H7 (cell line): ENCODE results near the gene AGPAT4. TPM values are rescaled to one million over a fixed set of nuclear protein-coding genes. Genes with fewer than 3 reads are reported as not detected.
A peak's percentile ranks its signal among the peaks of the same experiment; 100 is the strongest.

Source experiments
- DNase-seq: peaks from one replicate; pipeline ENCODE4 v3.0.0; 2012
- H3K27me3 ChIP-seq: 2 replicates; pipeline ENCODE4 v1.6.0; 2011; ENCODE audit warnings: mild to moderate bottlenecking, low read length; ENCODE audit not compliant: control insufficient read depth, insufficient read depth
- H3K36me3 ChIP-seq: replicated peaks from 2 replicates; pipeline ENCODE4 v1.5.1; 2011; ENCODE audit warnings: low read length; ENCODE audit not compliant: control insufficient read depth, insufficient read depth
- H3K4me3 ChIP-seq: 2 replicates; pipeline ENCODE4 v1.5.1; 2011; ENCODE audit warnings: low read depth, mild to moderate bottlenecking, control low read depth, low read length, moderate library complexity; ENCODE audit not compliant: insufficient read depth
- total RNA-seq: library from RNA; depleted of rRNA; stranded (reverse); fragments of >200 nt; shearing (Covaris generic); gene quantifications from 2 replicates; pipeline ENCODE4 v1.2.3, GENCODE V29; 2014

The AGPAT4 gene
- total RNA-seq, 1 experiment from 2014 or later = 10.4 TPM

DNA sequence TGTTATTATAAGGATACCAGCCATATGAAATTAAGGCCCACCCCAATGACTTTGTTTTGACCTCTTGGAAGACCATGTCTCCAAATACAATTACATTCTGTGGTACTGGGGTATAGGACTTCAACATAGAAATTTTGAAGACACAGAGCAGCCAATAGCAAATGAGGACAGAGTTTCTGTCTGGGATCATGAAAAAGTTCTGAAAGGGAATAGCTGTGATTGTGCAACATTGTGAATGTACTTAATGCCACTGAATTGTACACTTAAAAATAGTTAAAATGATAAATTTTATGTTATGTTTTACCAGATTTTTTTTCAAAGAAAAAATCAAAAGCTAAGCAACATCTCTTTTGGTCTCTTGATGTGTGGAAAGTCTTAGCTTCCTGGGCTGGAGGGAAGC, 27.0 kb upstream of the AGPAT4 start:
- Histone ChIP-seq H3K4me3 (no peak overlapping the region), H3K27me3 (no peaks in the 10 kb centered on the region), H3K36me3 (no peaks in the 10 kb centered on the region)
- DNase-seq = no peak

DNA sequence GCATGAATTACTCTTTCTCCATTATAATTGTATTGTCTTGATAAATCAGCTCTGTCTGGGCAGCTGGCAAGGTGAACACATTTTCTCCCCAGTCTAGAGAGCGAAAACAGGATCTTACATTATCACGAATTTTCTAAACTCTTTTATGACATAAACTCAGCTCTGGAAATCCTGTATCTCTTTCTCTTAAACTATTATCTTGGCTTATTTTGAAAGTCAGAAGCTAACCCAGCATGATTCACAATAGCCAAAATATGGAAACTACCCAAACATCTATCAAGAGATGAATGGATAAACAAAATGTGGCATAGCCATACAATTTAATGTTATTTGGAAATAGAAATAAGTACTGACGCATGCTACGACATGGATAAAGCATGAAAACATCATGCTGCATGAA, 25.9 kb upstream of the AGPAT4 start:
- Histone ChIP-seq H3K4me3 (no peak overlapping the region), H3K27me3 (no peaks in the 10 kb centered on the region), H3K36me3 (no peaks in the 10 kb centered on the region)
- no peak for DNase-seq

DNA sequence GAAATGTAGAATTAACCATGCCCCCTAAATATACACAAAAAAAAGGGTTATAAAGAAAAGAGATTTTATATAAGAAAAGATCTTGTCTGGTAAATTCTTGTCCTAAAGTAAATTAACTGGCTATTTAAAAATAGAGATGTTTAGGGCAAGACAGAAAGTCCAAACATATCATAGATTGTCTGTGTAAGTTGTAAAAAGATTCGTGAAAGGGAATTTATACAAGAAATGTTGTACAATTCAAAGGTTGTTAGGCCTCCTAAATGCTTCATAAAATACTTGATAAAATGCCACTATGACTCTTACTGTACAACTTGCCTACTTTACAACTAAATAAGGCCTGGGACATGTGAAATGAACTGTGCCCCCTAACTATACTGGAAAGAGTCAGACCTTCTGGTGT, 21.9 kb upstream of the AGPAT4 start:
- H3K4me3 ChIP-seq = no peak overlapping the region
- H3K36me3 ChIP-seq = no peaks in the 10 kb centered on the region
- DNase-seq = no peak
- no peaks in the 10 kb centered on the region for H3K27me3 ChIP-seq

DNA sequence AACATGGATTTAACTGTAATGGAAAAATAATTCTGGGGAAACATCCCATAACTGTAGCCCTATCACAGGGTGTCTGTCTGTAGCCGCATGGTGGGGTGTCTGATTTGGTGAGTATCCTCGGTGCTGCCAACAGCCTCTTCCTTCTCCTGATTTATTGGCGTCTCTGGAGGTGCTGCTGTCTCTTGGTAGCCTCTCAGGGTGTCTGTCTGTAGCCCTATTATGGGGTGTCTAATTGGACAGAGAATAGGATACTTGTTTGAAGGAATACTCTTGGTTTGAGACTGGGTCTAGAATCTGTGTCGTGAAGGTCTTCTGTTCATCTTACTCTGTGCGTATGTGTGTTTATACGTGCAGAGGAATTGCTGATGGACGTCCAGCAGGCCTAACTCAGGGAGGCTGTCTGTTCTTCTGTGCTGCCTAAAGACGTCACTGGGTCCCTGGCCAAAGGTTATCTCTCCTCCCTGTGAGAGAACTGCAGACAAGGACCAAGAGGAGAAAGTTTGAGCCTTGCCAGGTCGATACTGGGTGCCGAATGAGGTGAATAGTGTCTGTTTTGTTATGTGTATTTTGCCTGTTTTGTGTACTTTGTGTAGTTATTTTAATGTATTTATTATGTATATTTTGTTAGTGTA, 18.9 kb upstream of the AGPAT4 start:
- no peaks in the 10 kb centered on the region for H3K27me3 ChIP-seq
- no peak overlapping the region for H3K4me3 ChIP-seq
- no peak for DNase-seq
- no peaks in the 10 kb centered on the region for H3K36me3 ChIP-seq

DNA sequence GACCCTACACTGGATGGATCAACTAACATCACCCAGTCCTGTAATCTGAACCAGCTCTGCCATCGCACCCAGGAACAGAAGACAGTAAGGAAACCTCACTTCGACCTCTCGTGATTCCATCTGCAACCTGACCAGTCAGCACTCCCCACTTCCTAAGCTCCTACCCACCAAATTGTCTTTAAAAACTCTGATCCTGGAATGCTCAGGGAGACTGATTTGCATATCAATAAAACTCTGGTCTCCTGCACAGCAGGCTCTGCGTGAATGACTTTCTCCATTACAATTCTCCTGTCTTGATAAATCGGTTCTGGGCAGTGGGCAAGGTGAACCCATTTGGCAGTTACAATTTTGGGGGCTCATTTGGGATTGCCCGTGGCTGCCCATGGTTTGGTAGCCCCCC, 18.3 kb upstream of the AGPAT4 start:
- Histone ChIP-seq H3K27me3 (no peaks in the 10 kb centered on the region), H3K36me3 (no peaks in the 10 kb centered on the region), H3K4me3 (no peak overlapping the region)
- DNase-seq = no peak

DNA sequence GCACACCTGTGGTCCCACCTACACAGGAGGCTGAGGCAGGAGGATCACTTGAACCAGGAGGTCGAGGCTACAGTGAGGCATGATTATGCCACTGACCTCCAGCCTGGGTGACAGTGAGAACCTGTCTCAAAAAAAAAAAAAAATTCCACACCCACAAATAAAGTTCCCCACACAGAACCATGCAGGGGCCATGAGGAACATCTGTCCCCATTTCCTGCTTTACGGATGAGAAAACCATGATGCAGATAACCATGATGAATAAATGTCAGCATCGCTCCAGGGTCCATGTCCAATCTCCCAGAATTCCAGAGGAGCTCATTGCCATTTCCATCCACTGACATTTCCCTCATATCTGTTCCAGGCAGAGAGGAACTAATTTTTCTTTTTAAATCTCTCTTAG, 16.9 kb upstream of the AGPAT4 start:
- DNase-seq = no peak
- Histone ChIP-seq H3K36me3 (no peaks in the 10 kb centered on the region), H3K4me3 (no peak overlapping the region), H3K27me3 (no peaks in the 10 kb centered on the region)

DNA sequence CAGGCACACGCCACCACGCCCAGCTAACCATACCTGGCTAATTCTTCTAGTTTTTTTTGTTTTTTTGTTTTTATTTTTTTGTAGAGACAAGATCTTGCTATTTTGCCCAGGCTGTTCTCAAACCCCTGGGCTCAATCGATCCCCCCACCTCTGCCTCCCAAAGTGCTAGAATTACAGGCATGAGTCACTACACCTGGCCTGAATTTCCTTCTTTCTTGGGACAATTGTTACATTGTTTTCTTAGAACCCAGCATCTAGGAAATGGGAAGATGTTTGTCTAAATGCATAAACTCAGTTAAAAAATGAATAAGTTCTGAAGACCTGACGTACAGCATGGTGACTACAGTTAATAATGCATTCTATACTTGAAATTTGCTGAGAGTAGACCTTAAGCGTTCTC, 10.8 kb upstream of the AGPAT4 start:
- H3K4me3 ChIP-seq = no peak overlapping the region
- H3K36me3 ChIP-seq = no peaks in the 10 kb centered on the region
- no peaks in the 10 kb centered on the region for H3K27me3 ChIP-seq
- no peak for DNase-seq

DNA sequence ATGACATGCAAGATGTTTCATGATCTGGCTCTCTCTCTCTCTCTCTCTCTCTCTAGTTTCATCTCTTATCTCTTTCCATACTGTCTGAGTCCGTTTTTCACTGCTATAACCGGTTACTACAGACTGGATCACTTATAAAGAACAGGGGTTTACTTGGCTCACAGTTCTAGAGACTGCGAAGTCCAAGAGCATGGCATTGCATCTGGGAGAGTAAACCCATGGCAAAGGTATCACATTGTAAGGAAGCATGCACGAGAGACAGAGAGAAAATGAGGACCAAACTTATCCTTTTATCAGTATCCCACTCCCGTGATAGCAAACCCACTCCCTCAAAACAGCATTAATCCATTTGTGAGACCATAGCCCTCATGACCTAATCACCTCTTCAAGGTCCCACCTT, 7.2 kb upstream of the AGPAT4 start:
- H3K27me3 ChIP-seq = no peaks in the 10 kb centered on the region
- DNase-seq = no peak
- no peaks in the 10 kb centered on the region for H3K36me3 ChIP-seq
- no peak overlapping the region for H3K4me3 ChIP-seq

DNA sequence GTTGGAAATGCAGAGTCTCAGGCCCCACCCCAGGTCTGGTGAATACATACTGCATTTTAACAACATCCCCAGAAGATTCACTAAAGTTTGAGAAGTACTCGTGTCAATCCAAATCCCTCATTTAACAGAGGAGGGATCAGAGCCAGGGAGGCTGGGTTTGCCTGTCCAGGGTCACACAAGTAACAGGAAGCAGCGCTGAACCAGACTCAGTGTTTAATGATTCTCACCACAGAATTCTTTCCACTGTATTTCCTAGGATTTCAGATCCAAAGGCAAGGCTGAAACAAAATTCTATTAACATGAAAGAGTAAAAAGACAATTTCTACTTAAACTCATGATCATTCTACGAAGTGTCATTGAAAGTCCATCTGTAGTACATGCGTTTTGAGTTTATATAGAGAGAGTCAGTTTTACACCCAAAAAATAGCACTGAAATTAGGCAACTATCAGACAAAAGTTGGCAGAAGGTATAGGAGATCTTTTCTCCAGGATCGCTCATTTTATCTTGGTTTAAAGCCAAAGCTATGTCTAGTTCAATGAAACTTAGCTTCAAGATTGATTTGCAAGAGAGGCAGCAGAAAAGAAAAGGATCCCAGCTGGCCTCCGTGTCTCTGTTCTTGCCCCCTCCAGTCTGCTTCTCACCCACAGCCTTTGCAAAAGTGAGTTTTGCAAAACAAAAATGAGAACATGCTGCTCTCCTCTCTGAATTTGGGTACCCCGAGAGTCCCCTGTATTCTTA, 6.0 kb upstream of the AGPAT4 start:
- no peak for DNase-seq
- no peak overlapping the region for H3K4me3 ChIP-seq
- no peaks in the 10 kb centered on the region for H3K36me3 ChIP-seq

DNA sequence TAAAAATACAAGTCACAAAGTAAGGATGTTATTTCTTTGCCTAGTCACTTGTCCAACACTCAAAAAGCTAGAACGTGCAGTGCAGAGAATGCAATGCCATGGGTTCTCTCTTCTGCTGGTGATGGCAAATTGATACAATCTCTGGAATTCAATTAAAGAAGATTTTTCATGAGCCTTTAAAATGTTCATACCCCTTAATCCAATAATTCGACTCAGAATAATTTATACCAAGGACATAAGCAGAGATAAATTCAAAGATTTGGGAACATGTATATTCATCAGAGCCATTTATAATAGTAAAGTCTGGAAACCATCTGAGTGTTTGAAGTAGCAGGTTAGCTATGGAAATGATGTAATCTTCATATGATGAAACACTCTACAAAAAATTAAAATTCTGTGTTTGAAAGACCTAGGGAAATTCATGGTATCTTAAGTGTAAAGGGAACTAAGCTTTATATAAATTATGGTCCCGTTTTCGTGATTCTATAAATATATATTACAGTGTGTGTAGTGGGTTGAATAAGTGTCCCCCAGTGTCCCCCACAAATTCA, 2.8 kb upstream of the AGPAT4 start:
- Histone ChIP-seq H3K27me3 (no peaks in the 10 kb centered on the region), H3K4me3 (no peak overlapping the region), H3K36me3 (no peaks in the 10 kb centered on the region)
- no peak for DNase-seq

More for the DNA sequence above, 6.0 kb upstream of the AGPAT4 start:
- H3K27me3 ChIP-seq = no peaks in the 10 kb centered on the region

DNA sequence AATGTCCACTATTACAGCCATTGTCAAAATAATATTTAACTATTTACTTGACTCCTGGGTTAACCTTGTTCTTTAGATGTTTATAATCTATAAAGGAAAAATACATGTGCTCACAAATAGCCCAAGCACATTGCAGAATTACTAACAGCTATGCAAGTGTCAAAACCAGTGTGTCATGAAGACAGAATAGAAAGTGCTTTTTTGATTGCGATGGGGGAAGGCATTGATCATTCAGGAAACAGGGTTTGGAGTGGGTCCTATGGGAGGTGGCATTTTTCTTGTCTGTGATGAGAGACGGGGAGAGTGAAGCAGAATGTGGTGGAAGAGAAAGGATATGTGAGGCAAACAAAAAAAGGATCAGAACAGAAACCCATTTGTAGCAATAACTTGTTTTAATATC, 1.0 kb upstream of the AGPAT4 start:
- DNase-seq = no peak
- no peaks in the 10 kb centered on the region for H3K36me3 ChIP-seq
- no peaks in the 10 kb centered on the region for H3K27me3 ChIP-seq
- no peak overlapping the region for H3K4me3 ChIP-seq

DNA sequence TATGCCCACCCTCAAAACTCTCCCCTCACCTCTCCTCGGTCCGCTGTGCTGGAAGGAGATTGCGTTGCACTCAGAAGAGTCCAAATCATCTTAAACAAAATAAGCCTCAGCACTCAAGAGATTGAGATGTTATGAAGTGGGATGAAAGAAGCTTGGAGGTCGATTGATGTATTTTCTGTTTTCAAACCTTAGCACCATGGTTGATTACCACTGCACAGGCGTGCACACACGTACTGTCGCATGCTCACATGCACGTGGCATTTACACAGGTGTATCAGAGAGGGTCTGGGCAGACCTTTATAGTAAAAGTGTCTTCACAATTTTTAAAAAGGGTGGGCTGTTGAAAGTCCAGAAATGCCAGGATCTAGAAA, 612 bp upstream of the AGPAT4 start:
- DNase-seq = no peak
- Histone ChIP-seq H3K4me3 (peak overlapping the region; percentile 72), H3K36me3 (no peaks in the 10 kb centered on the region), H3K27me3 (no peaks in the 10 kb centered on the region)

DNA sequence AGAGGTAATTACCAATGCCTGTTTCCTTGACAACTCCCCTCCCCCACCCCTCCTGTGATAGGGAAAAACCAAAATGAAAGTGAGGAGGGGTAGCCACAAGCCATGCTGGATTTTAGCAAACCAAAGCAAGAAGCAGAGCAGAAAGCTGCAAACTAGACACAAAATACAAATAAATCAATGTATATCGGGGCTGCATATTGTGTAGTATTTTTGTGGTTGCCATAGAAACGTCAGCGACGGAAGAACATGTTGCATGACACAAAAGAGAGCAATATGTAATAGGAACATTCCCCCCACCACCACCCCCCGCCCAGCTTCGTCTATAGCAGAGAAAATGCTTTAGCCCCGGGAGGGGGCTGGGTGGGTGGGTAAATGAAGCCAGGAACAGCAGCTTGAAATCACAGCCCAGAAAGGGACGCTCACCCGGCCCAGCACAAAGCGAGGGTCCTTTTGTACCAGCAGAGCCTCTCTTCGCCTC, 548 bp downstream of the AGPAT4 start:
- no peaks in the 10 kb centered on the region for H3K36me3 ChIP-seq
- DNase-seq = peak; percentile 75
- no peaks in the 10 kb centered on the region for H3K27me3 ChIP-seq
- peak overlapping the region; percentile 72 for H3K4me3 ChIP-seq

DNA sequence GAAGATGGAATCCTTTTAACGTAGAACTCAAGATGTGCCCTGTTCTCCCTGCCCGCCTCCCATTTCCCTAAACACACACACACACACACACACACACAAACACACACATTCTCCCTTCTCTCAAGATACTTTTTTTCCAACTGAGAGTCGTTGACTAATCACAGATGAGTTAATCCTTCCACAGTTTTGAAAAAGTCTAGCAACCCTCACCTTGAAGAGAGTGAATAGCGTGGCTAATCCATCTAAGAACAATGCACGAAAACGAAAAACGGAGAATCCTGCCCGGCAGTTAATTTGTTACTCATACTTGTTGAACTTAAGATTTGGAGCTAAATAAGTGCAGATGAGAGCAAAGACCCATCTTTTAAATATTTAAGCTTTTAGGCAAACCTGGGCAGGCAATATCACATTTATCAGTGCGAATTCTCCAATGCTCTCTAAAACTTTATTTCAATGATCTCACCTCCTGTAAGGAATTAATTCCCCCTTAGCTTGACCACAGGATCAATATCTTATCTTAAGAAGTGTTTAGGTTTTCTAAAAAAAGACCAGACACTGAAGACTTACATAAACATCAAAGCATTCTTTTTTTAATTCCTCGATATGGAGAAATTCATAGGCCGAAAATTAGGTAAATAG, 1.1 kb downstream of the AGPAT4 start:
- DNase-seq = no peak
- Histone ChIP-seq H3K4me3 (peak overlapping the region; percentile 72), H3K27me3 (no peaks in the 10 kb centered on the region), H3K36me3 (no peaks in the 10 kb centered on the region)
